HG03342 (cell line): ENCODE results near the gene FZD10.

Experiments
- ATAC-seq: cut with Tn5 transposase; IDR thresholded peaks from one replicate; pipeline ENCODE4 v1.9.1; 2021; ENCODE audit warnings: mild to moderate bottlenecking, moderate library complexity; ENCODE audit not compliant: unreplicated experiment

FZD10 gene

GRCh38 chr12:130152386-130152785 is 9.9 kb upstream of the FZD10 start:
- ATAC-seq, result no peak

GRCh38 chr12:130153803-130154202 is 8.5 kb upstream of the FZD10 start:
- no peak for ATAC-seq

GRCh38 chr12:130154276-130155070 is 7.8 kb upstream of the FZD10 start:
- no peak for ATAC-seq

GRCh38 chr12:130155416-130156073 is 6.7 kb upstream of the FZD10 start:
- ATAC-seq, result no peak

GRCh38 chr12:130156652-130157275 is 5.5 kb upstream of the FZD10 start:
- no peak for ATAC-seq

- ATAC-seq, result no peak
These were observed 4.1 kb upstream of the FZD10 start for GRCh38 chr12:130157998-130158753.

- ATAC-seq, result no peak
These were observed 3.6 kb upstream of the FZD10 start for GRCh38 chr12:130158754-130159059.

- ATAC-seq, result no peak
These were observed 2.0 kb upstream of the FZD10 start for GRCh38 chr12:130160306-130160705.

GRCh38 chr12:130160711-130161231 is 1.5 kb upstream of the FZD10 start:
- no peak for ATAC-seq

GRCh38 chr12:130161261-130162243 is 712 bp upstream of the FZD10 start:
- no peak for ATAC-seq

GRCh38 chr12:130162745-130163460 is 639 bp downstream of the FZD10 start:
- ATAC-seq, result no peak

- ATAC-seq, result no peak
These were observed 1.4 kb downstream of the FZD10 start for GRCh38 chr12:130163461-130164215.

- no peak for ATAC-seq
These were observed 1.9 kb downstream of the FZD10 start for GRCh38 chr12:130164216-130164542.

GRCh38 chr12:130164936-130165335 is 2.7 kb downstream of the FZD10 start:
- ATAC-seq, result no peak

- no peak for ATAC-seq
These were observed 4.0 kb downstream of the FZD10 start for GRCh38 chr12:130166306-130166705.

- ATAC-seq, result no peak
These were observed 5.3 kb downstream of the FZD10 start for GRCh38 chr12:130167537-130167936.

- ATAC-seq, result no peak
These were observed 7.0 kb downstream of the FZD10 start for GRCh38 chr12:130169256-130169655.

- ATAC-seq, result no peak
These were observed 7.7 kb downstream of the FZD10 start for GRCh38 chr12:130169924-130170323.

GRCh38 chr12:130170611-130171010 is 8.3 kb downstream of the FZD10 start:
- no peak for ATAC-seq
